ENCODE measurements around the gene PHKB. TPM values are rescaled to one million over a fixed set of nuclear protein-coding genes. Genes with fewer than 3 reads are reported as not detected.
"Not testable (repeated sequence)": the region's sequence is repeated elsewhere in the genome, so short reads cannot be mapped to it uniquely, and the experiment has no call there.

PHKB gene
- 10 to 100 TPM; 22.4 to 28.6 TPM for total RNA-seq

GRCh38 chr16:47460711-47461597 lies at the start of gene PHKB, which contains the start of gene ITFG1:
Gene PHKB, plus strand, starts transcription at chr16:47461331. Its CDS starts 20 bp downstream, at chr16:47461351.
Gene ITFG1, minus strand, starts transcription at chr16:47461063. Its CDS starts 18 bp downstream, at chr16:47461045.
- peak; percentile 92 to 94 for ATAC-seq
- Mint-ChIP-seq H3K36me3 (peaks cover 17% of the 10 kb centered on the region in 2 donors), H3K9me3 (no peaks in the 10 kb centered on the region), H3K27ac (peak within 1 kb of the TSS; percentile 95 to 98)
- peak; percentile 93 to 96 for DNase-seq (ENCODE audit: low spot score in 2 of 2)

DNA sequence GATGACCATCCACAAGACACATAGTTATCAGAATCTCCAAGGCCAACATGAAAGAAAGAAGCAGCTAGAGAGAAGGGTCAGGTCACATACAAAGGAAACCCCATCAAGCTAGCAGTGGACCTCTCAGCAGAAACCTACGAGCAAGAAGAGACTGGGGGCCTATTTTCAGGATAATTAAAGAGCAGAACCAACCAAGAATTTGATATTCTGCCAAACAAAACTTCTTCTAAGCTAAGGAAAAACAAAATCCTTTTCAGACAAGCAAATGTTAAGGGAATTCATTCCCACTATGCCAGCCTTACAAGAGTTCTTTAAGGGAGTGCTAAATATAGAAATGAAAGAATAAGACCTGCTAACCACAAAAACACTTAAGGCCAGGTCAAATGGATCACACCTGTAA lies 48.1 kb upstream of the PHKB start:
- Mint-ChIP-seq H3K36me3 (peaks cover 7 to 12% of the 10 kb centered on the region in 2 donors), H3K9me3 (no peaks in the 10 kb centered on the region), H3K27ac (no peak overlapping the region)
- ATAC-seq: no peak
- DNase-seq (ENCODE audit: low spot score in 2 of 2): no peak

GRCh38 chr16:47416869-47417268 lies 44.3 kb upstream of the PHKB start:
- no peak for DNase-seq (ENCODE audit: low spot score in 2 of 2)
- Mint-ChIP-seq H3K27ac (no peak overlapping the region), H3K9me3 (no peaks in the 10 kb centered on the region), H3K36me3 (peaks cover 9 to 12% of the 10 kb centered on the region in 2 donors)
- ATAC-seq: no peak

DNA sequence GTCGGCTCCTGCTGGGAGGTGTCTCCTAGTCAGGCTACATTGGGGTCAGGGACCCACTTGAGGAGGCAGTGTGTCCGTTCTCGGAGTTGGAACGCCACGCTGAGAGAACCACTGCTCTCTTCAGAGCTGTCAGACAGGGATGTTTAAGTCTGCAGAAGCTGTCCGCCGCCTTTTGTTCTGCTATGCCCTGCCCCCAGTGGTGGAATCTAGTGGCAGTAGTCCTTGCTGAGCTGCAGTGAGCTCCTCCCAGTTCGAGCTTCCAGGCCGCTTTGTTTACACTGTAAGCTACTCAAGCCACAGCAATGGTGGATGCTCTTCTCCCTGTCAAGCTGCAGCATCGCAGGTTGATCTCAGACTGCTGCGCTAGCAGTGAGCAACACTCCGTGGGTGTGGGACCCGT lies 36.3 kb upstream of the PHKB start:
- ATAC-seq (no peak), DNase-seq (ENCODE audit: low spot score in 2 of 2) (no peak)
- H3K36me3 Mint-ChIP-seq: peaks cover 28 to 42% of the 10 kb centered on the region in 2 donors
- H3K27ac Mint-ChIP-seq: no peak overlapping the region
- H3K9me3 Mint-ChIP-seq: no peaks in the 10 kb centered on the region

DNA sequence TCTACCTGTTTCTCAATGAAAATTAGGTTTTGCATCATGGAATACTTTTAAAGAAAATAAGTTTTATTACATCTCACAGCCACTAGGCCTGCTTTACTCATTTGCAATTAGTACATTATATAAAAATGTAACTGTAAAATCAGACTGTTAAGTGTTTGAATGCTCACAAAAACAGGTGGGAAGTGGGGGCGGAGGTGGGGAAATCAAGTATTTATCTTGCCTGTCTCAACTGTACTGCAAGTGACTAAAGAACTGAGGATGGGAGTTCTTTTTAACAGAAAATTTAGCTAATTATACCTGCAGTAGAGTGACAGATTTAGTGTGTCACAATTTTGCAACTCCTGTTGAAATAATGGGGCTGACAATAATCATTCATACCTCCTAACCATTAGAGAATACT lies 34.3 kb upstream of the PHKB start:
- no peak overlapping the region for H3K27ac Mint-ChIP-seq
- no peaks in the 10 kb centered on the region for H3K9me3 Mint-ChIP-seq
- DNase-seq (ENCODE audit: low spot score in 2 of 2) (no peak), ATAC-seq (no peak)
- peaks cover 21 to 42% of the 10 kb centered on the region in 2 donors for H3K36me3 Mint-ChIP-seq

DNA sequence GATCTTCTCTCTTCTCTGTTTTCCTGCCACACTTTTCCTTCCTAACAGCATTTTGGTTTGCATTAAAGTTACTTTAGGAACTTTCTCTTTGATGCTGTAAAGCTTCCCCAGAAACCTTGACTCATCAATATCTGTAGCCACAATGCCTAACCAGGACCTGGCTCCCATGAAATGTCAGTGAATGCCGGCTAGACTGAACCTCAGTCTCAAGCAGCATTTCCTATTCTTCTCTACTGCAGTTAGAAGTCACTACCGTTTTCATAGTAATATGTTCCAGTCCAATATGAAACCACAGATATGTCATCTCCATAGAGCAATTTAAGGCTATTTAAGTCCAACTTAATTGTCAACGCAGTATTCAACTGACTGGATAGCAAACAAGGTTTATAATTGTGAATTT lies 29.2 kb upstream of the PHKB start:
- ATAC-seq (peak in 1 of 2 donors; percentile 37), DNase-seq (ENCODE audit: low spot score in 2 of 2) (no peak)
- H3K9me3 Mint-ChIP-seq: no peaks in the 10 kb centered on the region
- H3K36me3 Mint-ChIP-seq: peaks cover 5 to 16% of the 10 kb centered on the region in 2 donors
- no peak overlapping the region for H3K27ac Mint-ChIP-seq

GRCh38 chr16:47434274-47434673 lies 26.9 kb upstream of the PHKB start:
- H3K9me3 Mint-ChIP-seq; ATAC-seq; H3K27ac Mint-ChIP-seq; DNase-seq (ENCODE audit: low spot score in 2 of 2): not testable (repeated sequence)
- H3K36me3 Mint-ChIP-seq: peaks cover 16 to 25% of the 10 kb centered on the region in 2 donors

DNA sequence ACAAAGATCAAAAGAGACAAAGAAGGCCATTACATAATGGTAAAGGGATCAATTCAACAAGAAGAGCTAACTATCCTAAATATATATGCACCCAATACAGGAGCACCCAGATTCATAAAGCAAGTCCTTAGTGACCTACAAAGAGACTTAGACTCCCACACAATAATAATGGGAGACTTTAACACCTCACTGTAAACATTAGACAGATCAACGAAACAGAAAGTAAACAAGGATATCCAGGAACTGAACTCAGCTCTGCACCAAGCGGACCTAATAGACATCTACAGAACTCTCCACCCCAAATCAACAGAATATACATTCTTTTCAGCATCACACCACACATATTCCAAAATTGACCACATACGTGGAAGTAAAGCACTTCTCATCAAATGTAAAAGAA lies 21.1 kb upstream of the PHKB start:
- not testable (repeated sequence) for ATAC-seq; H3K27ac Mint-ChIP-seq; DNase-seq (ENCODE audit: low spot score in 2 of 2)
- peaks cover 10 to 11% of the 10 kb centered on the region in 2 donors for H3K9me3 Mint-ChIP-seq
- peaks cover 41 to 47% of the 10 kb centered on the region in 2 donors for H3K36me3 Mint-ChIP-seq

DNA sequence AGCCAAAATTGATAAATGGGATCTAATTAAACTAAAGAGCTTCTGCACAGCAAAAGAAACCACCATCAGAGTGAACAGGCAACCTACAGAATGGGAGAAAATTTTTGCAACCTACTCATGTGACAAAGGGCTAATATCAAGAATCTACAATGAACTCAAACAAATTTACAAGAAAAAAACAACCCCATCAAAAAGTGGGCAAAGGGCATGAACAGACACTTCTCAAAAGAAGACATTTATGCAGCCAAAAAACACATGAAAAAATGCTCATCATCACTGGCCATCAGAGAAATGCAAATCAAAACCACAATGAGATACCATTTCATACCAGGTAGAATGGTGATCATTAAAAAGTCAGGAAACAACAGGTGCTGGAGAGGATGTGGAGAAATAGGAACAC lies 18.2 kb upstream of the PHKB start:
- ATAC-seq; DNase-seq (ENCODE audit: low spot score in 2 of 2); H3K27ac Mint-ChIP-seq: not testable (repeated sequence)
- Mint-ChIP-seq H3K36me3 (peaks cover 34 to 38% of the 10 kb centered on the region in 2 donors), H3K9me3 (peaks cover 10 to 11% of the 10 kb centered on the region in 2 donors)

GRCh38 chr16:47446431-47446830 lies 14.7 kb upstream of the PHKB start:
- DNase-seq (ENCODE audit: low spot score in 2 of 2) (no peak), ATAC-seq (no peak)
- H3K9me3 Mint-ChIP-seq: peaks cover 4 to 6% of the 10 kb centered on the region in 2 donors
- peaks cover 19% of the 10 kb centered on the region in 2 donors for H3K36me3 Mint-ChIP-seq
- H3K27ac Mint-ChIP-seq: no peak overlapping the region

- no peaks in the 10 kb centered on the region for H3K9me3 Mint-ChIP-seq
- DNase-seq (ENCODE audit: low spot score in 2 of 2) (no peak), ATAC-seq (no peak)
- peaks cover 10 to 11% of the 10 kb centered on the region in 2 donors for H3K36me3 Mint-ChIP-seq
- no peak overlapping the region for H3K27ac Mint-ChIP-seq
Observed at GRCh38 chr16:47448830-47449575, 12.1 kb upstream of the PHKB start.

GRCh38 chr16:47449788-47450187 lies 11.3 kb upstream of the PHKB start:
- no peak for ATAC-seq
- H3K36me3 Mint-ChIP-seq: peaks cover 10 to 11% of the 10 kb centered on the region in 2 donors
- H3K27ac Mint-ChIP-seq: no peak overlapping the region
- DNase-seq (ENCODE audit: low spot score in 2 of 2): no peak
- no peaks in the 10 kb centered on the region for H3K9me3 Mint-ChIP-seq

DNA sequence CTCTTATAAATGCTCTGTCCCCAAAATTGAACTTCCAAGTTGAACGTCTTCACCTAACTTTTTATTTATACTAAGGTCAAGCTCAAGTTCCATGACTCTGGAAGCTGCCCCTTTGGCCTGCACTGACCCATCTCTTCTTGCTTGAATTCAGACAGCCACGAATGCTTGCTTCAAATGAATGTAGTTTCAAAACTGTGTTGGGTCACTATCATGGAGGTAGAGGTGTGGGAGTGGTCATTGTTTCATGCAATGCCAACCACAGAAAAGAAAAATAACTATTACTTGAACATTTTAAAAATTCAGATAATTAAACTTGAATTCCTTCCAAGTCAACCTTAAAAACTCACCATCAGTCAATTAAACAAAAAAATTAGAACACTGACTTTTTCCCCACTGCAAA lies 2.8 kb upstream of the PHKB start:
- peak overlapping the region in 1 of 2 donors; percentile 15 for H3K27ac Mint-ChIP-seq
- peaks cover 21 to 22% of the 10 kb centered on the region in 2 donors for H3K36me3 Mint-ChIP-seq
- ATAC-seq: no peak
- no peak for DNase-seq (ENCODE audit: low spot score in 2 of 2)
- no peaks in the 10 kb centered on the region for H3K9me3 Mint-ChIP-seq

GRCh38 chr16:47459603-47460002 lies 1.5 kb upstream of the PHKB start:
- no peak for ATAC-seq
- H3K27ac Mint-ChIP-seq: peak overlapping the region; percentile 95 to 98
- H3K9me3 Mint-ChIP-seq: no peaks in the 10 kb centered on the region
- DNase-seq (ENCODE audit: low spot score in 2 of 2): no peak
- H3K36me3 Mint-ChIP-seq: peaks cover 21 to 22% of the 10 kb centered on the region in 2 donors

DNA sequence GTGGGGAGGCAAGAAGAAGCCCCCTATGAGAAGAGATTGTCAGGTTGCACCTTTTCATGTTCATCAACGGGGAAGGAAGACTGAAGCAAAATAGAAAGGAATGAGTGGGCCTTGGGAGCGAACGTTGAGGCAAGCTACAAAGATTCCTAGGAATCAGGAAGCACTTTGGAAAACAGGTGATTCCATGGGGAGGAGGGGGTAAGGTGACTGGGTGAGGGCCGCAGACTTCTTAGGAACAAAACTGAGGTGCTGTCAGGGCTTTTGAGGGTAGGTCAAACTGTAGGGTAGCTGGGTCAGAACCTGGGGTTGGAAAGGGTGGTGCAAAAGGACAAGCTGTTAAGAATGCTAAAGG lies 796 bp upstream of the PHKB start:
- peaks cover 17 to 18% of the 10 kb centered on the region in 2 donors for H3K36me3 Mint-ChIP-seq
- no peaks in the 10 kb centered on the region for H3K9me3 Mint-ChIP-seq
- DNase-seq (ENCODE audit: low spot score in 2 of 2): no peak
- ATAC-seq: no peak
- H3K27ac Mint-ChIP-seq: peak overlapping the region; percentile 95 to 98

GRCh38 chr16:47461598-47462266 lies 601 bp downstream of the PHKB start:
- Mint-ChIP-seq H3K27ac (peak overlapping the region; percentile 95), H3K36me3 (peaks cover 17% of the 10 kb centered on the region in 2 donors), H3K9me3 (no peaks in the 10 kb centered on the region)
- peak; percentile 8 to 24 for ATAC-seq
- DNase-seq (ENCODE audit: low spot score in 2 of 2): peak in 1 of 2 donors; percentile 6

Measured in activated naive CD4-positive, alpha-beta T cell treated with anti-CD3 and anti-CD28 coated beads, Interleukin-2, amount 50 U/mL, for 72 hours (primary cell).